Stimulated activated CD8-positive, alpha-beta memory T cell treated with anti-CD3 and anti-CD28 coated beads, Interleukin-7, amount 100 ng/mL, for 24 hours (primary cell): Measurements from ENCODE around the gene ANKRD53.
"Not testable (repeated sequence)": the region's sequence is repeated elsewhere in the genome, so short reads cannot be mapped to it uniquely, and the experiment has no call there.

ENCODE experiments used
- DNase-seq: peaks from one replicate; pipeline ENCODE4 v3.0.0-alpha.2; 2020; ENCODE audit warnings: low read depth

The ANKRD53 gene

DNA sequence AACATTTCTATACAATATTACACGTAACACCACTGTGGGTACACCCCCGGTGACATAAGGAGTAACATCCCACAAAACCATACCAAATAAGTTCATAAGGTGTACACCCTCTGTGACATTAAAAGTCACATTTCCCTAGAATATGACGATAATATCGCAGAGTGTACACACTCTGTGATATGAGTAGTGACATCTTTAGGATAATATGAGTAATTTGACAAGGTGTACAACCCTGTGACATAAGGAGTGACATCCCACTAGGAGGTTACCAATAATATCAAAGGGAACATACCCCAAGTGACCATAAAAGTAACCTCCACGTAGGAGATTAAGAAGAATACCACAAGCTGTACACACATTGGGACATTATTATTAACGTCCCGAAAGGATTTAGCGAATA, 40.2 kb downstream of the ANKRD53 start:
- DNase-seq, result no peak

DNA sequence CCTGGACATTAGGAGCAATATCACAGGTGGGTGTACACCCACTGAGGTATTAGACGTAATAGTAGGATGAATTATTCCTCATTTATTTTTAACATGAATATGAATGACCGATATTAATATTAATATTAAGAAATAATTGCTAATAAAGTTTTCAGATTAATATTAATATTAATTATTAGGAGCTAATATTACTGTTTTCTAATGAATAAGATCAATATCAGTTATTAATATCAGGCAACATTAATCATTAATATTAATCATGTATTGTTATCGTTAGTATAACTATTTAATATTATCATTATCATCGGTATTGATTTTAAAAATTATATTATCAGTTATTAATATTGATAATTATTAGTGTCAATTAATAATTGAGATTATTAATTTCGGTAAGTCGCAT, 41.6 kb downstream of the ANKRD53 start:
- not testable (repeated sequence) for DNase-seq

DNA sequence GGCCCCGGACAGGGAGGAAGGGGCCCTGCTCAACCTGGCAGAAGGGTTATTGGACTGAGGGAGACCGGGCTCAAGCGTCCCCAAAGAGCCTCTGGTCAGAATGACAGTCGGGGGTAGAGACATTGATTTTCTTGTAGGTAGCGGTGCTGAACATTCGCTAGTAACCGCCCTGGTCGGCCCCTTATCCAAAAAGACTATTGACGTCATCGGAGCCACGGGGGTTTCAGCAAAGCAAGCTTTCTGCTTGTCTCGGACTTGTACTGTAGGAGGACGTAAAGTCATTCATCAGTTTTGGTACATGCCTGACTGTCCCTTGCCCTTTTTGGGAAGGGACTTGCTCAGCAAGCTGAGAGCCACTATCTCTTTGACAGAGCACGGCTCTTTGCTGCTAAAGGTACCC, 43.0 kb downstream of the ANKRD53 start:
- DNase-seq, result not testable (repeated sequence)

DNA sequence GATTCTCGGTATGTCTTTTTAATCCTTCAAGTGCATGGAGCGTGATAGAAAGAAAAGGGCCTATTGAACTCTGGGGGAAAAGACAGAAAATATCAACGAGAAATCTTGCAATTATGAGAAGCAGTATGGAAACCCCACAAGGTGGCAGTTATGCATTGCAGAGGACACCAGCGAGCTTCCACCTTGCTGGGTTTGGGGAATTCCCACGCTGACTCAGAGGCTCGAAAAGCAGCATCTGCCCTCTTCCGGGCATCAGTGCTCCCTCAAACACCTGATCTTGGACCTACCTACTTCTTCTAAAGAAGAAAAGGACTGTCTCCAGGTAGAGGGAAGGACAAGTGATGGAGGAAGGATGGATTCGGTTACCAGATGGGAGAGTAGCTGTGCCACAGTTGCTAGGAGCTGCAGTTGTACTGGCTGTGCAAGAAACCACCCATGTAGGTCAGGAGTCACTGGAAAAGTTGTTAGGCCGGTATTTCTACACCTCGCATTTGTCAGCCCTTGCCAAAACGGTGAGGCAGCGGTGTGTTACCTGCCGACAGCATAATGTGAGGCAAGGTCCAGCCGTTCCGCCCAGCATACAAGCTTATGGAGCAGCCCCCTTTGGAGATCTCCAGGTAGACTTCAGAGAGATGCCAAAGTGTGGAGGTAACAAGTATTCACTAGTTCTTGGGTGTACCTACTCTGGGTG, 45.3 kb downstream of the ANKRD53 start:
- DNase-seq, result peak; percentile 35
